ENCODE data around the gene CACNB2. TPM values are rescaled to one million over a fixed set of nuclear protein-coding genes. Genes with fewer than 3 reads are reported as not detected.
A peak's percentile ranks its signal among the peaks of the same experiment; 100 is the strongest.

Gene CACNB2
- total and polyA plus RNA-seq, 4 donors = 2.8 to 14.6 (median 7.7) TPM

DNA sequence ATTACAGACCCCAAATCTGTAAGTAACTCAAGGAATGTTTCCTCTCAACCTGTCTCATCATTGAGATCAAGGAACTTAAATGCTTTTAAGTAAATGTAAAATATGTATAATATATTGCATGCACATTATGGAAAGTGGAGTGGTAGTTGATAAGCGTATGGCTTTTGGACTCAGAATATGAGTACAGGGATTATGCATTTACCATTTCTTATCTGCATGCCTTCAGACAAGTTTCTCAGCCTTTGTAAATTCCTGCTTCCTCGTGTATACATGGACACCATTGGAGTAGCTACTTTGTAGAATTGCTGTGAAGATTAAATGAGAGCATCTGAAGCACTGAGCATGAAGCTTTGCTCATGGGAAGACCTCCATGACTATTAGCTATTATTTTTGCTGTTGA, 70.5 kb downstream of the CACNB2 start:
- H3K27me3 ChIP-seq (ENCODE audit: control insufficient read depth in 1 of 2, insufficient read depth in 2 of 2, low read length in 1 of 2) = no peaks in the 10 kb centered on the region
- H3K4me3 ChIP-seq (ENCODE audit: low read length in 2 of 2) = no peak overlapping the region
- ATAC-seq (ENCODE audit: low FRiP score) = no peak
- H3K36me3 ChIP-seq (ENCODE audit: control insufficient read depth in 1 of 2, insufficient read depth in 2 of 2, low read length in 1 of 2) = no peaks in the 10 kb centered on the region
- intact Hi-C loops (cut with DNase I) = loop anchor here (2.0 to 5.0 kb wide), 2 partner anchors 68 to 296 kb away; partner anchors contain the start of gene CACNB2 (in 1 of the 2)
- H3K27ac ChIP-seq (ENCODE audit: low read depth in 1 of 2, low read length in 2 of 2) = no peak overlapping the region
- no peak for DNase-seq
- no peaks in the 10 kb centered on the region for H3K9me3 ChIP-seq (ENCODE audit: control insufficient read depth, low read length)
- no peaks in the 10 kb centered on the region for H3K4me1 ChIP-seq (ENCODE audit: control insufficient read depth in 1 of 2, insufficient read depth in 2 of 2, low read length in 2 of 2)
- 46 to 49% methylated on average over 2 of the region's 2 CpGs for WGBS, 2 donors

DNA sequence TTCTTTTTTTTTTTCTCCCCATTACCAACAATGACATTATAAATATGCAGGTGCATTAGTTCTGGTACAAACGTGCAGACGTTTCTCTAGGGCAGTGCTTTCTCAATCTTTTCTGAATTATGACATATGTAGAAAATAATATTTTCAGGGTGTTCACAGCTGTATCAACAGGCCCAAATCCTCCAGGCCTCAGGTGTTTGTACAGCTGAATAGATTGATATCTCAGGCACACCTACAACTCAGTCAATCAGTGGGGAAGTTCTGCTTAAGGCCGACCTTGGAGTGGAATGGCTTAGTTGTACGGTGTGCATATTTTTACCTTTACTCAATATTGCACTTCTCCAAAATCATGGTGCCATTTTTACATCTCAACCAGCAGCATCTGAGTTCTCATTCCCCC, 71.6 kb downstream of the CACNB2 start:
- Histone ChIP-seq H3K36me3 (ENCODE audit: control insufficient read depth in 1 of 2, insufficient read depth in 2 of 2, low read length in 1 of 2) (no peaks in the 10 kb centered on the region), H3K27ac (ENCODE audit: low read depth in 1 of 2, low read length in 2 of 2) (no peak overlapping the region), H3K9me3 (ENCODE audit: control insufficient read depth, low read length) (no peaks in the 10 kb centered on the region), H3K4me3 (ENCODE audit: low read length in 2 of 2) (no peak overlapping the region), H3K4me1 (ENCODE audit: control insufficient read depth in 1 of 2, insufficient read depth in 2 of 2, low read length in 2 of 2) (no peaks in the 10 kb centered on the region), H3K27me3 (ENCODE audit: control insufficient read depth in 1 of 2, insufficient read depth in 2 of 2, low read length in 1 of 2) (no peaks in the 10 kb centered on the region)
- WGBS, 2 donors = 87% methylated on average over 4 of the region's 4 CpGs
- no peak for ATAC-seq (ENCODE audit: low FRiP score)
- intact Hi-C loops (cut with DNase I) = loop anchor here (2.0 to 5.0 kb wide), 3 partner anchors 70 to 303 kb away; partner anchors contain the start of gene CACNB2 (in 1 of the 2)
- no peak for DNase-seq

DNA sequence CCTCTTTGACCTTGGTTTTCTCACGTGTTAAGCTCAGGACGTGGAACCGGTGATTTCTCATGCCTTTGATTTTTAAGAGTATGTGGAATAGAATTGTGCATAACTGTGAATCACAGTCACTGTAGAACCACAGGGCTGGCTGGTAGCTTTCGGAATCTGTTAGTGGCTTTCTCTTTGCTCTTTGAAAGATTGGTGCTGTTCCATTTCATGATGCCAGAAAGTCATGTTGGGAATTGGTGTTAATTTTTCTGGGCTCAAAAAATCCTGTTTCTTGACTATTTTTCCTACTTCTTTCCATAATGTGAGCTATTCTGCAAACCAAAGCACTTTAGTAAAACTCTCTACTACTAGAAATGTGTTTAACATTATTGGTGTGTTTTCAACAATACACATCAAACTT, 73.0 kb downstream of the CACNB2 start:
- DNase-seq (no peak), ATAC-seq (ENCODE audit: low FRiP score) (no peak)
- H3K4me1 ChIP-seq (ENCODE audit: control insufficient read depth in 1 of 2, insufficient read depth in 2 of 2, low read length in 2 of 2) = no peaks in the 10 kb centered on the region
- H3K27ac ChIP-seq (ENCODE audit: low read depth in 1 of 2, low read length in 2 of 2) = no peak overlapping the region
- intact Hi-C loops (cut with DNase I) = loop anchor here (2.0 to 5.0 kb wide), 2 partner anchors 71 to 304 kb away; partner anchors contain the start of gene CACNB2 (in 1 of the 2)
- H3K9me3 ChIP-seq (ENCODE audit: control insufficient read depth, low read length) = no peaks in the 10 kb centered on the region
- H3K4me3 ChIP-seq (ENCODE audit: low read length in 2 of 2) = no peak overlapping the region
- H3K36me3 ChIP-seq (ENCODE audit: control insufficient read depth in 1 of 2, insufficient read depth in 2 of 2, low read length in 1 of 2) = no peaks in the 10 kb centered on the region
- no peaks in the 10 kb centered on the region for H3K27me3 ChIP-seq (ENCODE audit: control insufficient read depth in 1 of 2, insufficient read depth in 2 of 2, low read length in 1 of 2)
- 60 to 75% methylated on average over 4 of the region's 4 CpGs for WGBS, 2 donors

DNA sequence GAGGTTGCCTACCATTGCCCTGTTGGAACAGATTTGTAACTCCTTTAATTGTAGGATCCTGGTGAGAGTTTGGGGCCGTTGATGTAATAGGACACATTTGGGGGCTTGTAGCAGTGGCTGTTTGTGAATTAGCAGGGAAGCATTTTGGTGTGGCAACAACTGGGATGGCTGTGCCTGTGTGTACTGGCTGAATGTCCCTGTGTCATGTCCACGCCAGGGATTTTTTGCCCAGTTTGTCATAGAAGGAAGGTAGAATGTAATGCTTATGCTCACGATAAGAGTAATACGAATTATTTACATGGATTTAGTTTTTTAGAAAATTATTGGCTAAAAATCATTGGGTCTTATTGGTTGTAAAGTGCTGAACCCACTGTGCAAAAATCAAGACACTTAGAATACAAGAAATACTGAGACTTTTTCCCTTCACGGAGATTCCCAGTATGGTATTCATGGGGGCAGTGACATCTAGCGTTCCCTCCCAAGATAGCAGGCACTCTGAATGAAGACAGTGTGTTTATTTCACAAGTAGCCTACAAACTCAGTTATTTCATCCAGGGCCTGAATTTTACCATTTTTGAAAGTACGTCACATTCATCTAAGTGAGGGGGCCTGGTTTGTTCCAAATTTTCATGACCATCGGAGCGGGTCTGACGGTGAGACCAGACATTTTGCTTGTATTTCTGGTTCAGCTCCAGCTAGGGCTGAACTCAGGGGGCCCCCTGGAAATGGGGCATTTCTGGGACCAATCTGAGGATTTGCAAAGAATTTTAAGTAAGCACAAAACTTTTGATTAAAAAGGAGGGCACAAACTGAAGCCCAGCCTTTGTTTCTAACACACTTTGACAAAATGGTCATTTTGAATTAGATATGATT, 74.7 kb downstream of the CACNB2 start:
- no peaks in the 10 kb centered on the region for H3K4me1 ChIP-seq (ENCODE audit: control insufficient read depth in 1 of 2, insufficient read depth in 2 of 2, low read length in 2 of 2)

DNA sequence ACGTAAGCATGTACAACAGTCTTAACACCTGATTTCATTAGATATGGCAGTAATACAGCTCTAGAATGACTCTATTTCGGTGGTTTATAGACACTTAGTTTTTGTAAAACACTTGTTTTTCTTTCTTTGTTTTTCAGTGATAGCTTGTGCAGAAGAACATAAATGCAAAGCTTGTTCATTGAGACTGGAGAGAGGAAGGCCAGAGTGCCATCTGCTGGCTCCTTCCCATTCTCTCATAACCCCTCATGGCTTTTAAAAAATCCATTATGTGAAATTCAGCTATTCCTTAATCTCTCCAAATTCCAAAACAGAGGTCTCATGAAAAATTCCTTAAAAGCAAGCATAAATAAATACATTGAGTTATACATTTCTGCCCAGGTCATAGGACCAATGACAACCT, 76.3 kb downstream of the CACNB2 start:
- intact Hi-C loops (cut with DNase I) = loop anchor here (5.0 kb wide), 3 partner anchors 114 to 369 kb away; no protein-coding TSS in a partner anchor
- Histone ChIP-seq H3K27ac (ENCODE audit: low read depth in 1 of 2, low read length in 2 of 2) (no peak overlapping the region), H3K4me1 (ENCODE audit: control insufficient read depth in 1 of 2, insufficient read depth in 2 of 2, low read length in 2 of 2) (no peaks in the 10 kb centered on the region), H3K36me3 (ENCODE audit: control insufficient read depth in 1 of 2, insufficient read depth in 2 of 2, low read length in 1 of 2) (no peaks in the 10 kb centered on the region), H3K4me3 (ENCODE audit: low read length in 2 of 2) (no peak overlapping the region), H3K27me3 (ENCODE audit: control insufficient read depth in 1 of 2, insufficient read depth in 2 of 2, low read length in 1 of 2) (no peaks in the 10 kb centered on the region), H3K9me3 (ENCODE audit: control insufficient read depth, low read length) (no peaks in the 10 kb centered on the region)
- 64 to 65% methylated on average over 2 of the region's 2 CpGs for WGBS, 2 donors
- no peak for DNase-seq
- ATAC-seq (ENCODE audit: low FRiP score) = no peak

More for the DNA sequence above, 74.7 kb downstream of the CACNB2 start:
- no peaks in the 10 kb centered on the region for H3K9me3 ChIP-seq (ENCODE audit: control insufficient read depth, low read length)
- no peak overlapping the region for H3K4me3 ChIP-seq (ENCODE audit: low read length in 2 of 2)
- 18 to 23% methylated on average over 10 of the region's 10 CpGs for WGBS, 2 donors
- DNase-seq (no peak), ATAC-seq (ENCODE audit: low FRiP score) (peak; percentile 87)
- no peak overlapping the region for H3K27ac ChIP-seq (ENCODE audit: low read depth in 1 of 2, low read length in 2 of 2)
- intact Hi-C loops (cut with DNase I) = loop anchor here (5.0 kb wide), 4 partner anchors 73 to 368 kb away; partner anchors contain the start of gene CACNB2 (in 1 of the 2)
- H3K36me3 ChIP-seq (ENCODE audit: control insufficient read depth in 1 of 2, insufficient read depth in 2 of 2, low read length in 1 of 2) = no peaks in the 10 kb centered on the region
- no peaks in the 10 kb centered on the region for H3K27me3 ChIP-seq (ENCODE audit: control insufficient read depth in 1 of 2, insufficient read depth in 2 of 2, low read length in 1 of 2)

DNA sequence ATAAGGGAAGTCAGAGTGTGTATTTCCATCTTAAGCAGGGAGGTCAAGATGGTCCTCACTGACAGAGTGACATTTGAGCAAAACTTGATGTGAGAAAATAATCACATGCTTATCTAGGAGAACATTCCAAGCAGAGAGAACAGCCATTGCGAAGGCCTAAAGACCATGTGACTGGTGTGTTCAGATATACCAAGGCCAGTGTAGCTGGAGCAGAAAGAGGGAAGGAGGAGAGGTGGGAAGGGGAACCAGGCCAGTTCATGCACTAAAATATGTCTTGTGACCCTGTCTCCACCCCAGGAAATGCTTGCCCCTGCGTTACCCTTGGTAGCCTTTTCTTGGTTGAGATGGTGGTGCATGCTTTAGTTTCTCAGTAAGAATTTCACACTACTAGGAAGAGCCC, 77.4 kb downstream of the CACNB2 start:
- intact Hi-C loops (cut with DNase I) = loop anchor here (5.0 kb wide), 3 partner anchors 115 to 370 kb away; no protein-coding TSS in a partner anchor
- ATAC-seq (ENCODE audit: low FRiP score) (no peak), DNase-seq (no peak)
- Histone ChIP-seq H3K4me1 (ENCODE audit: control insufficient read depth in 1 of 2, insufficient read depth in 2 of 2, low read length in 2 of 2) (no peaks in the 10 kb centered on the region), H3K27me3 (ENCODE audit: control insufficient read depth in 1 of 2, insufficient read depth in 2 of 2, low read length in 1 of 2) (no peaks in the 10 kb centered on the region), H3K36me3 (ENCODE audit: control insufficient read depth in 1 of 2, insufficient read depth in 2 of 2, low read length in 1 of 2) (no peaks in the 10 kb centered on the region), H3K27ac (ENCODE audit: low read depth in 1 of 2, low read length in 2 of 2) (no peak overlapping the region), H3K9me3 (ENCODE audit: control insufficient read depth, low read length) (no peaks in the 10 kb centered on the region), H3K4me3 (ENCODE audit: low read length in 2 of 2) (no peak overlapping the region)
- WGBS, 2 donors = 86 to 87% methylated on average over 2 of the region's 2 CpGs

DNA sequence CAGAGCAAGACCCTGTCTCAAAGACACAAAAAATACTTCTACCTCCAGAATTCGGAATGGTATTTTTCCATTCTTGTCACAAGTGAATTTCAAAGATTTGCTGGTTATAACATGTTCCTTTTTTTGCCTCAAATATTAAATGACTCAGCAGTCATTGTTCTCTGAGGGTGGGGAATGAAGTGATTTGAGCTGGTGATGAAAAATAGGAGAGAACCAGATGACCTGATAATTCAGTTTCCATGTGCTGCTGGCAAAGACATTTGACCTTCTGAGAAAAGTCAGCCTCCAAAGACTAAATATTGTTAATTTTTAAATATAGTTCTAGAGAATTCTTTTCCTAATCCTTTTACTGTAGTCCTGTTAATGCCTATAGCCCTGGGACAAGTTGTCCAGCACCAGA, 78.9 kb downstream of the CACNB2 start:
- Histone ChIP-seq H3K4me1 (ENCODE audit: control insufficient read depth in 1 of 2, insufficient read depth in 2 of 2, low read length in 2 of 2) (no peaks in the 10 kb centered on the region), H3K36me3 (ENCODE audit: control insufficient read depth in 1 of 2, insufficient read depth in 2 of 2, low read length in 1 of 2) (no peaks in the 10 kb centered on the region), H3K27ac (ENCODE audit: low read depth in 1 of 2, low read length in 2 of 2) (no peak overlapping the region), H3K4me3 (ENCODE audit: low read length in 2 of 2) (no peak overlapping the region), H3K9me3 (ENCODE audit: control insufficient read depth, low read length) (no peaks in the 10 kb centered on the region), H3K27me3 (ENCODE audit: control insufficient read depth in 1 of 2, insufficient read depth in 2 of 2, low read length in 1 of 2) (no peaks in the 10 kb centered on the region)
- intact Hi-C loops (cut with DNase I) = loop anchor here (5.0 kb wide), 3 partner anchors 117 to 372 kb away; no protein-coding TSS in a partner anchor
- WGBS, 2 donors = 65 to 68% methylated on average over 1 of the region's 1 CpG
- DNase-seq (no peak), ATAC-seq (ENCODE audit: low FRiP score) (no peak)

DNA sequence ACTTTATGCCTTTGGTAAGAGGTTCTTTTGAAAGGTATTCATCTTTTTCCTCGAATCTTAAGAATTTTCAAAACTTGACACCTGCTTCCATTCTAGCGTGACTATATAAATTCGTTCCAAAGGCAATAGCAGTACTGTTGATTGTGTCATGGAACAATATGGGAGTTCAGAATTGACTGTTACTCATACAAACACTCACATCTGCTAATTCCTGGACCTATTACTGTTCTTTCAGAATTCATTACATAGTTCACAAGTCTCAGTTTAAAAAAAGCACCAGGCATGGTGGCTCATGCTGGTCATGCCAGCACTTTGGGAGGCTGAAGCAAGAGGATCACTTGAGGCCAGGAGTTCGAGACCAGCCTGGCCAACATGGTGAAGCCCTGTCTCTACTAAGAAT, 80.9 kb downstream of the CACNB2 start:
- no peak overlapping the region for H3K27ac ChIP-seq (ENCODE audit: low read depth in 1 of 2, low read length in 2 of 2)
- H3K27me3 ChIP-seq (ENCODE audit: control insufficient read depth in 1 of 2, insufficient read depth in 2 of 2, low read length in 1 of 2) = no peaks in the 10 kb centered on the region
- H3K4me3 ChIP-seq (ENCODE audit: low read length in 2 of 2) = no peak overlapping the region
- no peaks in the 10 kb centered on the region for H3K4me1 ChIP-seq (ENCODE audit: control insufficient read depth in 1 of 2, insufficient read depth in 2 of 2, low read length in 2 of 2)
- ATAC-seq (ENCODE audit: low FRiP score) = no peak
- H3K9me3 ChIP-seq (ENCODE audit: control insufficient read depth, low read length) = no peaks in the 10 kb centered on the region
- intact Hi-C loops (cut with DNase I) = no loop called here
- DNase-seq = no peak
- H3K36me3 ChIP-seq (ENCODE audit: control insufficient read depth in 1 of 2, insufficient read depth in 2 of 2, low read length in 1 of 2) = no peaks in the 10 kb centered on the region
- WGBS, 2 donors = 79 to 81% methylated on average over 4 of the region's 4 CpGs

DNA sequence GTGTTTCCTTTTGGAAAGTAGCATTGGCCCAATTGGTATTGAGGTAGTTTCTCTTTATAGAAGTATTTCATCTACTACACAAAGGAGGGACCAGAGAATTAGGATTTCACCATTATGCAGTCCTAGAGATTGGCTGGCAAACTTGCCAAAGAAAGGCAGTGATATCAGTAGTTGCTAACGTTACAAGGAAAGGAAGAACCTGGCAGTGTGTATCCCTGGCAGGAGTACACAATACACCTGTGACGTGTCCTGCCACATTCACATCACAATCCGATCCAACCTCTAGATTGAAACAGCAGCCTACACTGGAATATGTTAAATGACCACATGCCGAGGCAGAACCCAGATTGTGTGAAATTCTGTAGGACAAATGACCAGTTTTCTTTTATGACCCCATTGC, 81.7 kb downstream of the CACNB2 start:
- no peak overlapping the region for H3K27ac ChIP-seq (ENCODE audit: low read depth in 1 of 2, low read length in 2 of 2)
- H3K27me3 ChIP-seq (ENCODE audit: control insufficient read depth in 1 of 2, insufficient read depth in 2 of 2, low read length in 1 of 2) = no peaks in the 10 kb centered on the region
- H3K36me3 ChIP-seq (ENCODE audit: control insufficient read depth in 1 of 2, insufficient read depth in 2 of 2, low read length in 1 of 2) = no peaks in the 10 kb centered on the region
- intact Hi-C loops (cut with DNase I) = no loop called here
- DNase-seq (no peak), ATAC-seq (ENCODE audit: low FRiP score) (peak; percentile 28)
- H3K9me3 ChIP-seq (ENCODE audit: control insufficient read depth, low read length) = no peaks in the 10 kb centered on the region
- 53 to 54% methylated on average over 4 of the region's 4 CpGs for WGBS, 2 donors
- no peaks in the 10 kb centered on the region for H3K4me1 ChIP-seq (ENCODE audit: control insufficient read depth in 1 of 2, insufficient read depth in 2 of 2, low read length in 2 of 2)
- no peak overlapping the region for H3K4me3 ChIP-seq (ENCODE audit: low read length in 2 of 2)

Data from aorta (tissue), 5 donors.